ENCODE results near the gene PRUNE1.

Gene PRUNE1

GRCh38 chr1:151060007-151060656, 51.9 kb downstream of the PRUNE1 start, which contains the start of gene MLLT11:
TSS of gene MLLT11 (plus strand) at chr1:151060397. CDS start at chr1:151067225, 6,828 bp downstream.
- peaks cover 19% of the 10 kb centered on the region for H3K36me3 Mint-ChIP-seq (ENCODE audit: low read depth)
- H3K4me1 Mint-ChIP-seq = peaks cover 54% of the 10 kb centered on the region
- peak within 1 kb of the TSS; percentile 90 to 97 (median 94) for H3K4me3 Mint-ChIP-seq
- H3K27me3 Mint-ChIP-seq (ENCODE audit: low read depth) = no peaks in the 10 kb centered on the region
- no peak for TF ChIP-seq CTCF (IDR thresholded peaks at IDR 0.05; ENCODE audit: unreplicated experiment in 3 of 3)
- H3K9me3 Mint-ChIP-seq = no peaks in the 10 kb centered on the region
- peak within 1 kb of the TSS; percentile 92 to 98 (median 95) for H3K27ac Mint-ChIP-seq

GRCh38 chr1:151060657-151061421, 52.6 kb downstream of the PRUNE1 start:
- no peaks in the 10 kb centered on the region for H3K27me3 Mint-ChIP-seq (ENCODE audit: low read depth)
- TF ChIP-seq CTCF (IDR thresholded peaks at IDR 0.05; ENCODE audit: unreplicated experiment in 3 of 3) = no peak
- peak overlapping the region; percentile 92 to 98 (median 95) for H3K27ac Mint-ChIP-seq
- peaks cover 22% of the 10 kb centered on the region for H3K36me3 Mint-ChIP-seq (ENCODE audit: low read depth)
- H3K4me1 Mint-ChIP-seq = peaks cover 58% of the 10 kb centered on the region
- peak overlapping the region; percentile 90 to 97 (median 94) for H3K4me3 Mint-ChIP-seq
- H3K9me3 Mint-ChIP-seq = no peaks in the 10 kb centered on the region

- TF ChIP-seq CTCF (IDR thresholded peaks at IDR 0.05; ENCODE audit: unreplicated experiment in 3 of 3) = no peak
- Mint-ChIP-seq H3K4me1 (peaks cover 50% of the 10 kb centered on the region), H3K9me3 (no peaks in the 10 kb centered on the region)
These were observed 53.5 kb downstream of the PRUNE1 start for GRCh38 chr1:151061704-151062103.

GRCh38 chr1:151062741-151063371, 54.6 kb downstream of the PRUNE1 start:
- TF ChIP-seq CTCF (IDR thresholded peaks at IDR 0.05; ENCODE audit: unreplicated experiment in 3 of 3) = no peak
- H3K4me1 Mint-ChIP-seq = peaks cover 41% of the 10 kb centered on the region
- H3K36me3 Mint-ChIP-seq (ENCODE audit: low read depth) = peaks cover 22% of the 10 kb centered on the region
- no peaks in the 10 kb centered on the region for H3K27me3 Mint-ChIP-seq (ENCODE audit: low read depth)
- peak overlapping the region; percentile 92 to 98 (median 95) for H3K27ac Mint-ChIP-seq
- H3K9me3 Mint-ChIP-seq = no peaks in the 10 kb centered on the region
- H3K4me3 Mint-ChIP-seq = peak overlapping the region; percentile 90 to 97 (median 94)

More at GRCh38 chr1:151061704-151062103, 53.5 kb downstream of the PRUNE1 start:
- Mint-ChIP-seq H3K27ac (peak overlapping the region; percentile 92 to 98 (median 95)), H3K4me3 (peak overlapping the region; percentile 90 to 97 (median 94)), H3K36me3 (ENCODE audit: low read depth) (peaks cover 24% of the 10 kb centered on the region), H3K27me3 (ENCODE audit: low read depth) (no peaks in the 10 kb centered on the region)

GRCh38 chr1:151065089-151065645, 56.9 kb downstream of the PRUNE1 start:
- Mint-ChIP-seq H3K9me3 (no peaks in the 10 kb centered on the region), H3K27me3 (ENCODE audit: low read depth) (no peaks in the 10 kb centered on the region), H3K36me3 (ENCODE audit: low read depth) (peaks cover 30% of the 10 kb centered on the region), H3K27ac (peak overlapping the region; percentile 13 to 69 (median 42)), H3K4me3 (peak overlapping the region in 1 of 3 experiments; percentile 53), H3K4me1 (peaks cover 45% of the 10 kb centered on the region)
- TF ChIP-seq CTCF (IDR thresholded peaks at IDR 0.05; ENCODE audit: unreplicated experiment in 3 of 3) = no peak

Data from nephron (organoid).